Large intestine (tissue), 3 donors: ENCODE data around the gene DCTN2. TPM values are rescaled to one million over a fixed set of nuclear protein-coding genes. Genes with fewer than 3 reads are reported as not detected.
"Not testable (repeated sequence)": the region's sequence is repeated elsewhere in the genome, so short reads cannot be mapped to it uniquely, and the experiment has no call there.

Experiments used
- DNase-seq, 2 donors: peaks; one replicate each; pipeline versions ENCODE4 v3.0.0 to v3.0.0-alpha.2; 2013
- H3K27ac ChIP-seq: one replicate; pipeline ENCODE4 v1.5.1; 2013; ENCODE audit warnings: low read length
- H3K27me3 ChIP-seq: 2 replicates; pipeline ENCODE4 v1.6.1; 2013; ENCODE audit warnings: low read length; ENCODE audit not compliant: control insufficient read depth, insufficient read depth
- H3K36me3 ChIP-seq: 2 replicates; pipeline ENCODE4 v1.6.1; 2013; ENCODE audit warnings: low read length; ENCODE audit not compliant: control insufficient read depth, insufficient read depth
- H3K4me1 ChIP-seq: one replicate; pipeline ENCODE4 v1.6.1; 2013; ENCODE audit warnings: low read length; ENCODE audit not compliant: control insufficient read depth, insufficient read depth
- H3K4me3 ChIP-seq: one replicate; pipeline ENCODE4 v1.5.1; 2013; ENCODE audit warnings: low read length
- H3K9me3 ChIP-seq: one replicate; pipeline ENCODE4 v1.6.1; 2013; ENCODE audit warnings: mild to moderate bottlenecking, low read depth, low read length, moderate library complexity; ENCODE audit not compliant: control insufficient read depth
- WGBS: methylation state at CpG from one replicate; pipeline ENCODE4 v1.1.5; 2013; ENCODE audit warnings: low lambda C conversion rate; ENCODE audit not compliant: insufficient coverage; 5-methylcytosine and 5-hydroxymethylcytosine counted together
- polyA plus RNA-seq: library from polyadenylated mRNA; unstranded; fragments of 120-200 nt; gene quantifications from one replicate; pipeline ENCODE4 v1.2.1, GENCODE V29; 2013

The DCTN2 gene
- polyA plus RNA-seq, 1 donor = 136 TPM

DNA sequence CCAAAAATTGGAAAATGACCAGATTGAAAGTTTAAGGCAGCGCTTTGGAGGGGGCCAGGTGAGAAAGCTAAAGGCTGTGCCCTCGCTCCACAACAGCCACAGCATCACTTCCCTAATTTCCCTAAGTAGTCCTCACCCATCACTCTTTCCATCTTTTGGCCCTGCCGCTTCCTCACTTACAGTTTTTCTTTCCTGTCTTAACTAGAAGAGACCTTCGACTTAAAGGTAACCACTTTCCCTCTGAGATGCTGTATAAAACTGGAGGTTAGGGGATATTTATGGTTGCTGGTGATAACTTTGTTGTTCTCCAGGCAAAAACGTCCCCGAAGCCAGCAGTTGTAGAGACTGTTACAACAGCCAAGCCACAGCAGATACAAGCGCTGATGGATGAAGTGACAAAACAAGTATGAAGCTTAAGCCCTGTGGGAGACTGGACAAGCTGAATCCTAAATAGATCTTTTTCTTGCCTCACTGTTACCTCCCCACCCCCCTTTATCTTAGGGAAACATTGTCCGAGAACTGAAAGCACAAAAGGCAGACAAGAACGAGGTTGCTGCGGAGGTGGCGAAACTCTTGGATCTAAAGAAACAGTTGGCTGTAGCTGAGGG, 31.0 kb downstream of the DCTN2 start:
- DNase-seq = no peak
- 89% methylated on average over 3 of the region's 11 CpGs for WGBS
- Histone ChIP-seq H3K4me3 (no peak overlapping the region), H3K4me1 (peaks cover 13% of the 10 kb centered on the region), H3K27ac (no peak overlapping the region), H3K27me3 (no peaks in the 10 kb centered on the region), H3K9me3 (no peaks in the 10 kb centered on the region), H3K36me3 (peaks cover 63% of the 10 kb centered on the region)

DNA sequence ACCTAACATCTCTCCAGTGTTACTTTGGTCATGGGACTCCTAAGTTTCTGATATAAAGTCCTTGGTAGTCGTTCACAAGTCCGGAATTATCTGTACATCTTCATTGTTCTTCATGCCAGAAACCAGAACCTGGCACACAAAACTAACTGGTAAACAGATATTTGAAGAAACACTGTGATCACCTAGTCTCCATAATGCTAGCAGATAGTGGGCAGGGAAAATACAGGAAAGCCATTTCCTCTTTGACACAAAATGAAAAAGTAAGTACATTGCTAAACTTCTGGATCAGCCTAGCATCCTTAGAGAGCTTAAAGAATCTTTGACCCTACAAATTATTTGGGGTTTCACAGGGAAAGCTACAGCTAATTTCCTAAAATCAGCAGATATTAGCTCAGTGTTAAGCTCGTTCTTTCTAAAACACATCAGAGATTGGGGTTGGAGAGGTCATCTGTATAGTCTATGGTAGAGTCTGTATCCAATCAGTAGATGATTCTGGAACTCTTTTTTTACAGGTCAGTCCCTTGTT, 31.5 kb downstream of the DCTN2 start:
- no peak overlapping the region for H3K4me3 ChIP-seq
- WGBS = no CpG with 5 or more reads among the region's 3 CpGs
- H3K4me1 ChIP-seq = peaks cover 11% of the 10 kb centered on the region
- peaks cover 68% of the 10 kb centered on the region for H3K36me3 ChIP-seq
- DNase-seq = no peak
- H3K9me3 ChIP-seq = no peaks in the 10 kb centered on the region
- H3K27me3 ChIP-seq = no peaks in the 10 kb centered on the region
- no peak overlapping the region for H3K27ac ChIP-seq

DNA sequence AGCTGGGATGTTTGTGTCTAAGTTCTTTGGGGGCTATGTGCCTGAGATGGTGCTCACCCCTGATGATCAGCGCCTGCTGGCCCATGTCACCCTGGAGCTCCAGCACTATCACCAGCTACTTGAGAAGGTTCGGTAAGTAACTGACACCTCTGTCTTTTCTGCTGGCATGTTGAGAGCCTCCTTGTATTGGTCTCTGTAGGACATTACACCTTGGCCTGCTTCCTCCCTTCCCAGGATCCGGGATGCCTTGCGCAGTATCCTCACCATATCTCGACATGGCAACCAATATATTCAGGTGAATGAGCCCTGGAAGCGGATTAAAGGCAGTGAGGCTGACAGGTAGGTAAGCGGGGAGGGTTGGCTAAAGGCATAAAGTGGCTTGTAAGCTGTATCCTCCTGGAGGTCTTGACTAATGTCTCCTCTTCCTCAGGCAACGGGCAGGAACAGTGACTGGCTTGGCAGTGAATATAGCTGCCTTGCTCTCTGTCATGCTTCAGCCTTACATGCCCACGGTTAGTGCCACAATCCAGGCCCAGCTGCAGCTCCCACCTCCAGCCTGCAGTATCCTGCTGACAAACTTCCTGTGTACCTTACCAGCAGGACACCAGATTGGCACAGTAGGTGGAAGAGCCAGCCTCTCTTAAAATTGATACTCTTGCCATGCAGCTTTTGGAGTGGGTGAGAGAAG, 32.1 kb downstream of the DCTN2 start:
- Histone ChIP-seq H3K36me3 (peaks cover 73% of the 10 kb centered on the region), H3K9me3 (no peaks in the 10 kb centered on the region), H3K4me1 (peaks cover 11% of the 10 kb centered on the region), H3K27me3 (no peaks in the 10 kb centered on the region), H3K27ac (no peak overlapping the region), H3K4me3 (no peak overlapping the region)
- DNase-seq = no peak
- no CpG with 5 or more reads among the region's 9 CpGs for WGBS

- not testable (repeated sequence) for DNase-seq, H3K27me3 ChIP-seq, H3K4me3 ChIP-seq, H3K9me3 ChIP-seq, H3K27ac ChIP-seq
- Histone ChIP-seq H3K4me1 (peaks cover 11% of the 10 kb centered on the region), H3K36me3 (peaks cover 76% of the 10 kb centered on the region)
- no CpG with 5 or more reads among the region's 9 CpGs for WGBS
Measured at GRCh38 chr12:57514246-57514645, 32.7 kb downstream of the DCTN2 start.

DNA sequence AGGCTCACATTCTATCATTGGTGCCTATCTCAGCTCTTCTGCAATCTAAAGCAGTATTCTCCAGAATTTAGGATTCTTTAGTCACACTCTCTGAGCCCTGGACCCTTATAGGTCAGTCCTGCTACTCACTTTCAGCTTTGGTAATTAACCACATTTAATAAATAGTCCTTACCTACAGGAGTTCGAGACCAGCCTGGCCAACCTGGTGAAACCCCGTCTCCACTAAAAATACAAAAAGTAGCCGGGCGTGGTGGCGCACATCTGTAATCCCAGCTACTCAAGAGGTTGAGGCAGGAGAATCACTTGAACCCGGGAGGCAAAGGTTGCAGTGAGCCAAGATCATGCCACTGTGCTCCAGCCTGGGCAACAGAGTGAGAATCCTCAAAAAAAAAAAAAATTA, 33.3 kb downstream of the DCTN2 start:
- not testable (repeated sequence) for H3K4me3 ChIP-seq, H3K27me3 ChIP-seq, H3K4me1 ChIP-seq, H3K9me3 ChIP-seq, H3K27ac ChIP-seq, DNase-seq
- peaks cover 79% of the 10 kb centered on the region for H3K36me3 ChIP-seq
- WGBS = 100% methylated on average over 2 of the region's 6 CpGs

DNA sequence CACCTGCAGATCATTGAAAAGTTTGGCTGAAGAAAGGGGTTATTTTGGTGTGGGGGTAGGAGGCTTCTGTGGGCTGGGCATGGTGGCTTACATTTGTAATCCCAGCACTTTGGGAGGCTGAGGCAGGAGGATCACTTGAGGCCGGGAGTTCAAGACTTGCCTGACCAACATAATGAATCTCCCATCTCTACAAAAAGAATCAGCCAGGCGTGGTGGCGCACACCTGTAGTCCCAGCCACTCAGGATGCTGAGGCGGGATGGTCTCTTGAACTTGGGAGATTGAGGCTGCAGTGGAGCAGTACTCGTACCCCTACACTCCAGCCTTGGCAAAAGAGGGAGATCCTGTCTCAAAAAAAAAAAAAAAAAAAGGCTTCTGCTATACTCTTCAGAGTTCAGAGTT, 33.7 kb downstream of the DCTN2 start:
- Histone ChIP-seq H3K36me3 (peaks cover 79% of the 10 kb centered on the region), H3K9me3 (no peaks in the 10 kb centered on the region), H3K4me1 (peaks cover 5% of the 10 kb centered on the region), H3K27ac (no peak overlapping the region), H3K4me3 (no peak overlapping the region), H3K27me3 (no peaks in the 10 kb centered on the region)
- no peak for DNase-seq
- WGBS = no CpG with 5 or more reads among the region's 5 CpGs

DNA sequence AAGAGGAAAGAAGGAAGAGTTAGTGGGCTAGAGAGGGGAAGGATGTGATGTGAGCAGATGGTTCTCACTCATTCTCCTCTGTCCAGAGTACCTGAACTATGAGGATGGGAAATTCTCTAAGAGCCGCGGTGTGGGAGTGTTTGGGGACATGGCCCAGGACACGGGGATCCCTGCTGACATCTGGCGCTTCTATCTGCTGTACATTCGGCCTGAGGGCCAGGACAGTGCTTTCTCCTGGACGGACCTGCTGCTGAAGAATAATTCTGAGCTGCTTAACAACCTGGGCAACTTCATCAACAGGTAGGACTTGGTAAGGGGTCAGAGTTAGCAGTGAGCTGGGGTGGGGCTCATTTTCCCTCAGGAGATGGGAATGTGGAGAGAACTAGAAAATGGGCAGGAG, 34.3 kb downstream of the DCTN2 start:
- no peak overlapping the region for H3K27ac ChIP-seq
- peaks cover 79% of the 10 kb centered on the region for H3K36me3 ChIP-seq
- DNase-seq = no peak
- H3K27me3 ChIP-seq = no peaks in the 10 kb centered on the region
- no peak overlapping the region for H3K4me3 ChIP-seq
- no CpG with 5 or more reads among the region's 6 CpGs for WGBS
- H3K4me1 ChIP-seq = no peaks in the 10 kb centered on the region
- no peaks in the 10 kb centered on the region for H3K9me3 ChIP-seq

DNA sequence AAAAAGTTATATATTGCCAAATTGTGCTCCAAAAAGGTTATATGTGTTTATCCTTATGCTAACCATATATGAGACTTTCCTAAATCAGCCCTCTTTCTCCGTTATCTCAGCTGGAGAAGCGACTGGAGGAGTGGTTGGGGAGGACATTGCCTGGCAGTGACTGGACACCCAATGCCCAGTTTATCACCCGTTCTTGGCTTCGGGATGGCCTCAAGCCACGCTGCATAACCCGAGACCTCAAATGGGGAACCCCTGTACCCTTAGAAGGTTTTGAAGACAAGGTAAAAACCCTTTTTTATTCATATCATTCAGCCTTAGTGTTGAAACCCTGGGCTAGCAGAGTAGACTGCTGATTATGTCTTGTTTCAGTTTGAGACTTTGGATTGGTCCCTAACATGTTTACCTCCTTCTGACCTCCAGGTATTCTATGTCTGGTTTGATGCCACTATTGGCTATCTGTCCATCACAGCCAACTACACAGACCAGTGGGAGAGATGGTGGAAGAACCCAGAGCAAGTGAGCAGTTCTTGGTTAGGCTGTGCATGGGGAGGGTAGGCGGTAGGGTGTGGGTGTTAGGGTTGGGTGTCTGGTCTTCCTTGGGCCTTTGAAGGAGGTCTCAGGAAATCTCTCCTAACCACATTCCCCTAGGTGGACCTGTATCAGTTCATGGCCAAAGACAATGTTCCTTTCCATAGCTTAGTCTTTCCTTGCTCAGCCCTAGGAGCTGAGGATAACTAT, 35.2 kb downstream of the DCTN2 start:
- Histone ChIP-seq H3K36me3 (peaks cover 71% of the 10 kb centered on the region), H3K27ac (no peak overlapping the region), H3K9me3 (no peaks in the 10 kb centered on the region), H3K4me1 (no peaks in the 10 kb centered on the region), H3K27me3 (no peaks in the 10 kb centered on the region), H3K4me3 (no peak overlapping the region)
- DNase-seq = no peak
- WGBS = no CpG with 5 or more reads among the region's 7 CpGs

GRCh38 chr12:57511161-57511560, 35.8 kb downstream of the DCTN2 start:
- no peaks in the 10 kb centered on the region for H3K27me3 ChIP-seq
- no peak overlapping the region for H3K27ac ChIP-seq
- DNase-seq = no peak

DNA sequence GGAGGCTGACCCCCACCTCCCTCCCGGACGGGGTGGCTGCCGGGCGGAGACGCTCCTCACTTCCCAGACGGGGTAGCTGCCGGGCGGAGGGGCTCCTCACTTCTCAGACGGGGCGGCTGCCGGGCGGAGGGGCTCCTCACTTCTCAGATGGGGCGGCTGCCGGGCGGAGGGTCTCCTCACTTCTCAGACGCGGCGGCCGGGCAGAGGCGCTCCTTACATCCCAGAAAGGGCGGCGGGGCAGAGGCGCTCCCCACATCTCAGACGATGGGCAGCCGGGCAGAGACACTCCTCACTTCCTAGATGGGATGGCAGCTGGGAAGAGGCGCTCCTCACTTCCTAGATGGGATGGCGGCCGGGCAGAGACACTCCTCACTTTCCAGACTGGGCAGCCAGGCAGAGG, 39.2 kb downstream of the DCTN2 start:
- not testable (repeated sequence) for H3K27me3 ChIP-seq, DNase-seq, H3K27ac ChIP-seq, H3K4me3 ChIP-seq, H3K4me1 ChIP-seq, H3K9me3 ChIP-seq
- WGBS = no CpG with 5 or more reads among the region's 28 CpGs
- peaks cover 59% of the 10 kb centered on the region for H3K36me3 ChIP-seq

More at GRCh38 chr12:57511161-57511560, 35.8 kb downstream of the DCTN2 start:
- Histone ChIP-seq H3K4me1 (no peaks in the 10 kb centered on the region), H3K4me3 (no peak overlapping the region), H3K9me3 (no peaks in the 10 kb centered on the region), H3K36me3 (peaks cover 68% of the 10 kb centered on the region)
- no CpG with 5 or more reads among the region's 4 CpGs for WGBS
